ENCODE data around the gene SLIT3.
A peak's percentile ranks its signal among the peaks of the same experiment; 100 is the strongest.

The SLIT3 gene

DNA sequence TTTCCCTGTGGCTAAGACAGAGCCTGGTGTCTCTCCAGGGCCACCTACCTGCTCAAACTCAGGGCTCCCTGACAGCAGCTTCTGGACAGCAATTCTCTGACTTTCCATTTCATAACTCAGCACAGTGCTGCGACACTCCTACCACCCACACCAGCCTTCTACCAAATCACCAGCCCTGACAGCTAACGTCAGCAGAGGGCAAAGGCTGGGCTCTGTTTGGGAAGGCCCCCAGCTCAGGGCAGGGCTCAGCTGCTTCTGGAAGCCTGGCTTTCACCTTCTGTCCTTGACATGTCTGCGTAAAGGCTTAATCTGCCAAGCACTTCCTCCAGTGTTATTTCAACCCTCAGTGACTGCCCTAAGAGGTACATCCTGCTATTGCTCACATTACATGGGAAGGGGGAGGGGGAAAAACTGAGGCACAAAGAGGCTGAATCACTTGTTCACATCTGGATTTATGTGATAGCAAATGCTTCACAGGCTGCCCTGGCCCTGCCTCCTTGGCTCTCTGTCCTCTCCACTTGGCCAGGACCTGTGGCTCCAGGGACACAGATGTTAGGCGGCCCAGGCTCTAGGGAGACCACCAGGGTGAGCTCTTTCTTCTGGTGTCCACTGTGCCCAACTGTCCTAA, 619.3 kb downstream of the SLIT3 start:
- DNase-seq: no peak

DNA sequence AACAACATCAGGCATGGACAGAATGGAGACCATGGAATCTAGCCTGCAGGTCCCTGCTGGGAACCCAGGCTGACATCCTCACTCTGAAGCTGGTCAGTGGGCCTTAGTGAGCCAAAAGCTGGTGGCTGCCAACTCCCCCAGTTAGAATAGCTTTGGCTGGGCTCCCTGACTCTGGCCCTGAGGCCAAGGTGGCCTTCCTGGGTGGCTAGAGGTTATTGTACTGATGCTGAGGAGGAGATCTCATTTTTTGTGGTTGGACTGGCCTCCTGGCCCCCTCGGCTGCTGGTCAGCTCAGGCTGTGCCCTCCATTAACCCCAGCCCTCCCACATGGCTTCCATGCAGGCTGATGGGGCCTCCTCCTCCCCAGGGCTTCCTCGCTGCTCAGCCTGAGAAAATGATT, 620.5 kb downstream of the SLIT3 start:
- no peak for DNase-seq

DNA sequence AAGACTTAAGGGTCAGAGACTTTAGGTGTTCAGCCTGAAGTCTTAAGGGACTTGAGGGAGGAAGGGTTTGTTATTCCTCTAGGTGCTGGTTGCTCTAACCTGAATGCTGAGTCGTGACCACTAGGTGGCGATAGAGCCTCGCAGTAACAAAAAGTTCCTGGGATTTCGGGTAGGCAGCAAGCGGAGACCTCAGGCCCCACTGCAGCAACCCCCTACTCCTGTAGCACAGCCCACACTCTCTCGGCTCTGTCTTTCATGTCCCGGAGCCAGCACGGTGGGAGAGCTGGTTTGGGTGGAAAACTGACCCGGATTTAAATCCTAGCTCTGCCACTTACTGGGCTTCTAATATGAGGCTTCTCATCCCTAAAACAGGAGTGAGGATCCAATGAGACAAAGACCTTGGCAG, 621.4 kb downstream of the SLIT3 start:
- peak; percentile 49 for DNase-seq

DNA sequence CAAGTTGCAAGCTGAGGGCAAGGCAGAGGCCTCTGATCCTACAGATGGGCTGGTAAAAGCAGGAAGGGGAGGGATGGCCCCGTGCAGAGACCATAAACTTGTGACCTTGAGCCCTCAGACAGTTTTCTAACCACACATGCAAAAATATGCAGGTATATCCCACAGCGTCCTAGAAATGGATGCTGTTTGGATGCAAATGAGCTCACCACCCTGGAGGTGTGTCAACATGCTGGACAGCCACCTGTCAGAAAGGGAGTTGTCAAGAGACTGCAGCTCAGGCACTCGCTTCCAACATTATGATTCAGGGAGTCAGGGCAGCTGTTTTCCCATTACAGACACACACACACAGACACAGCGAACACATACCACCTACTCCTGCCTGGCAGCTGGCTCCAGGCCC, 624.4 kb downstream of the SLIT3 start:
- no peak for DNase-seq

DNA sequence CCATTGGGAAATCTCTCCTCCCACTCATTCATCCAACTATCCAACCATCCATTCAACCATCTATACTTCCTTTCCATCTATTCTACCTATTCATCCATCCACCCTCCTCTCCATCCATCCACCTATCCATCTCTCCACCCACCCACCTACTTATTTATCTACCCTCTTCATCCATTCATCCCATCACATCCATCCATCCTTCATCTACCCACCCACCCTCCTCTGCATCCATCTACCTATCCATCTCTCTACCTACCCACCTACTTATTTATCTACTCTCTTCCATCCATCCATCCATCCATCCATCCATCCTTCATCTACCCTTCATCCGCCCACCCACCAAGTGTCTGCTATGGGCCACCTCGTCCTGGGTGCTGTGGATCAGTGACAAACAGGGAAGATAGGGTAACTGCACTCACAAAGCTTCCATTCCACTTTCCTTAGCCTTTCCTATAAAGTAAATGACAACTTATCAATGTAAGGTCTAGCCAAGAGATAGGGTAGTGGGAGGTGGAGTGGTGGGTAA, 625.0 kb downstream of the SLIT3 start:
- DNase-seq: no peak

DNA sequence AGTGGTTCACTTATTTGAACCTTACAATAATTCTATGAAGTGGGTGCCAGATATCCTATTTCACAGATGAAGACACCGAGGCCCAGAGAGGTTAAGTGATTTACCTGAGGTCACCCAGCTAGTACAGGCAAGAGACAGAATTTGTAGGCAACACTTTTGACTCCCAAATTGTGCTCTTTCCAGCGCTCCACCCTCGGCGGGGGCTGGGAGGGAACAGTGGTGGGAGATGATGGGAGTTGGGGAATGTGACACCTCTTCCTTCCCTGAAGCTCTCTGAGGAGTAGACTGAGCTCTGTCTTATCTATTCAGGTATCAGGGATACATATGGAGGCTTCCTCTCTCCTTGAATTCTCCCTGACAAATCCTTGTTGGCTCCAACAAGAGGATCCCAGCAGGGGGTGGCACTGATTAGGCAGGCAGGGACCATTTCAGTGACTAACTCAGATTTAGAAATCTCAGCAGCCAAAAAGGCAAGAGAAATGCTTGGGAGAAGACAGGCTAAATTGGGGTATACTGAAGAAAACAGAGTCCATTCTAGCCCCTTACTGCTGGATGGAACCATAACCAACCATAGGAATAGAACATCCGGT, 626.0 kb downstream of the SLIT3 start:
- DNase-seq: no peak

DNA sequence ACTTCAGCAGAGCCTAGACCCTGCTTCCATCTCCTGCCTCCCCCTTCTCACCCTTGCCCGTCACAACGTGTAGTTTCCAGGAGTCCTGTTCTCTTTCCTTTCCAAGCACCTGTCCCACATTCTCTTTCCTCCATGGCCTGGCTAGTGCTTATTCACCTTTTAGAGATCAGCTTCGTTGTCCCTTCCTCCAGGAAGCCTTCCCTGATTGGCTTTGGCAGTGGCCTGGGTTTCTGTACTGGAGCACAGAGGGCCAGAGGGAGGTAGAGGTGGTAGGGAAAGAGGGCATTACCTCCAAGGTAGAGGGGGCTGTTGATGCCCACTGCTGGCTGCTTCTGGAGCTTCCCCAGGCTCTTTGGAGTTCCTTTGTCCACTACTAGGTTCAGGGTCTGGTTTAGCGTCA, 628.1 kb downstream of the SLIT3 start:
- DNase-seq: no peak

DNA sequence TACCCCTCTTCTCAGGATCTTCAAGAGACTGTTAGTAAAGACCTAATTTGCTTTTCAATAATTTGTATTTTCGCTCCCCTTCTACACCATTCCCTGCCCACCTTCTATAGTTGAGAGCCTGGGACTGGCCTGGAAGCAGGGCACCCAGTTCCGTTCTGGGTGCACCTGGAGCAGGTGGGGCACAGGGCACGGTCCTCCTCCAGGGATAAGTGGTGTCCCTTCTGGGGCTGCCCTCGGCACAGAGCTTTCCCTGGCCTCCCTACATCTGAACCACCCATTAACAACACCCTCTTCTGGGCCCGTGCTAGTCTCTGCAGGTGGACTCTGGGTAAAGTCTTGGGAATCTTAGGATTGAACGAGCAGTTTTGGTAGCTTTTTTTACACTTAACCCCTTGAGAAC, 628.9 kb downstream of the SLIT3 start:
- no peak for DNase-seq

DNA sequence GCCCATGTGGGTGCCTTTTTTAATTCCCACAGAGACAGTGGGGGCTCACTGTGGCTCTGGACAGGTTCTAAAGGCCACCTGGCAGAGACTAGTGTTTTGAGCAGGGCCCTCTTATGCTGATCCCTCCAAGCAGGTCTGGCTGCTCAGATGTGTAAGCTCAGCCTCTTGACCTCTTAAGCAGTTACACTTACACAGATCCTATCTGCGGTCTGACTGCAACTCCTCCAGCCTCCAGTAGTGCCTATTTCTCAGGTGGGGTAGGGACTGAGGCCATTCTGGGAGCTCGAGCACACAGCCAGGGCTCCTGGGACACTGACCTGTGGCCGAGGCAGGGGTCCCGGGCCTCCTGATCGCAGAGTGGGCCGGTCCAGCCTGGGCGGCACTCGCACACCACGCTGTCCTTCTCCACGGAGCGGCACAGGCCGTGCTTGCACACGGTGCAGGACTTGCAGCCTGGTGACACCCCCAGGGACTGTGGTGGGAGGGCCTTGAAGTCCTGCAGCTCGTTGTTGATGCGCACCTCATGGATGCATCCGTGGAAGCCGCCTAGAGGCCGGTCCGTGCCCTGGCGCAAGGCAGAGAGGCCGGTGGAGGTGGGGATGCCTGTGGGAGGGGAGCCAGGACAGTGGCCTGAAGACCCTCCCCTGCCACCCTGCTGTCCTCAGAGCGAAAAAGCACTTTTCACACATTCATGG, 629.9 kb downstream of the SLIT3 start:
- DNase-seq: no peak

DNA sequence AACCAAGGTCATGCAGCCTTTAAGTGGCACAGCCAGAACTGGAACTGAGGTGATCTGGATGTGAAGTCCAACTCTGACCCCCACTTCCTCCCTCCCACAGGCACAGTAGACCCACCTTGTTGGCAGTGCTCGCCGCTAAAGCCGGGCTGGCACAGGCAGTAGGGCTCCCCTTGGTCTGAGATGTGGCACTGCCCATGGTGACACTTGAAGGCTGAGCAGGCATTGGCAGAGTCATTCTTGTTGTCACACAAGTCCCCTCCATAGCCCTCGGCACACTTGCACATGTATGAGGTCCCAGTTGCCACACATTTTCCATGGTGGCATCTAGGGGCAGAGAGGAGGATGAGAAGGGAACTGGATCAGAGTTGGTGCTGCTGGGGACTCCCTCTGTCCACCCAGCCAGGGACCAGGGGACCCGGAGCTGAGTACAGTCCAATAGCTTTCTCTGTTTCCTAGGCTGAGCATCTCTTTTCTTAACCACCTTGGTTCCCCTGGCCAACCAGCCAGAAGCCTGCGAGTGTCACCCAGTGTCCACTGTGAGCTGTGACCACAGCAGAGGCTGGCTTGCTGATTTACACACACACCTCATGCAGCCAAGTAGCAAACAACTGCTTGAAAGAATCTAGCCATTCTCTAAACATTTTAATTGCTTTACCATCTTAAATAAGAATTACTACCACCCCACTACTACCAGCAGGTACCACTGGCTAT, 631.1 kb downstream of the SLIT3 start:
- no peak for DNase-seq

DNA sequence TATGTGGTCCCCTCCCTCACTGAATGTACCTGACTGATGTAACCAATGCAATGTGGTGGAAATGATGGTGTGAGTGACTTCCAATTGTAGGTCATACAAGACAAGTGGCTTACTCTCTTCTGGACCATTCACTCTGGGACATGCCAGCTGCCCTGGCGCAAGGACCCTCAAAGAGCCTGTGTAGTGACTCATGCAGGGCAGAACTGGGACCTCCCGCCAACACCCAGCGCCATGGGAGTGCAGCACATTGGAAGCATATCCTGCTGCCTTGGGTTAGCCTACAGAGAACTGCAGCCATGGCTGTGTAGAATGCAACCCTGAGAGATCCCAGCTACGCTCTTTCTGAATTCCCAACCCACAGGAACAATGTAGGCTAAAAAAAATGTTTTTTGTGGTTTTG, 631.8 kb downstream of the SLIT3 start:
- DNase-seq: no peak

DNA sequence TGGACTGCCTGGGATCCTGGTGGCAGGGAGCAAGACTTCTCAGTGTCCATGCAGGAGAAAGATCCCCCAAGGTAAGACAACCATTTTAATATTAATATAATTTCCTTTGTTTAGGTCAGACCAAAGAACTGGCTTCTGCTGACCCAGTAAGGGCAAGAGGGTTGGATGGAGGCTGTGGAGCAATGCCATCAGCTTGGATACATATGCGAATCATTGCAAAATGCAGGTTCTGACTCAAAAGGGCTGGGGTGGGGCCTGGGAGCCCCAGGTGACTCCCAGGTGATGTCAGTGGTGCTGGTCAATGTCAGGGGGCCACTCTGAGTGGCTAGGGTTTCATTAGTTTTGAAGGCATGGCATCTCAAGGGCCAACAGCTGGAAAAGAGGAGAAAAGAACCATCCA, 632.9 kb downstream of the SLIT3 start:
- DNase-seq: no peak

DNA sequence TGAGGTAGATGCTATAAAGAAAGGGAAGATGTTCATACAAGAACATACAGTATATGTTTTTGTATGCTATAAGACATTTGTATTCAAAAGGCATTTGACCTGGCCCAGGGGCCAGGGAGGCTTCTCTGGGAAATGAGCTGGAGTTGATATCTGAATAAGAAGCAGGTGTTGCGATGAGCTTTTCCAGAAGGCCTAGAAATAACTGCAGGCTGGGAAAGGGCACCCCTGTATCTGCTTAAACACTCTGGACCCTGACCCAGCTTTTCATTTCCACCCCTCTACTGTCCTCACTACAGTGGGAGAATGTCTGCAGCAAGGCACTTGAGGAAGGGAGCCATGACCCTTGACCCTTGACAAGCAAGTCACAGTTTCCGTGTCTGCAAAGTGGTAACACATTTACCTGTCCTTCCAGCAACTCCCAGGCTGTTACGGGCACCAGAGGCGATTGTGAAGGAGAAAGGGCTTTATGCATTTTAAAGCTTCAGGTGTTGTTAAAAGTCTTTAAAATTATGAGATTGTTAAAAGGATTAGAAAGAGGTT, 633.6 kb downstream of the SLIT3 start:
- no peak for DNase-seq

DNA sequence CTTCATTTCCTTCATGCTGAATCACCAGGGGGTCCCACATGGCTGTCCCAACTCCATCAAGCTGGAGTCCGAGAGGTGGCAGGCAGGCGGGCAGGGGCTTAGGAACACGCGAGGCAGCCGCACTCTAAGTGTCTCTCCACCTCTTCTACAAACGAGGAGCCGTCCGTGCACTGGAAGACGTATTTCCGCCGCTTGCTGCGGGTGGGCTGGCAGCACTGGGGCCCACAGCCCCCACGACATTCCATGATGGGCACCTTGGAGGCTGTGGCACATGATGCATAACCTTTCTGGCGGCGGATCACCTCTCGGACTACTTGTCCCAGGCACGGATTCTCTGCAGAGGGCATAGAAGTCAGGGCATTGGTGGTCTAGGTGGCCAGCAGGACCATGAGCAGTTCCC, 634.6 kb downstream of the SLIT3 start:
- DNase-seq: no peak

DNA sequence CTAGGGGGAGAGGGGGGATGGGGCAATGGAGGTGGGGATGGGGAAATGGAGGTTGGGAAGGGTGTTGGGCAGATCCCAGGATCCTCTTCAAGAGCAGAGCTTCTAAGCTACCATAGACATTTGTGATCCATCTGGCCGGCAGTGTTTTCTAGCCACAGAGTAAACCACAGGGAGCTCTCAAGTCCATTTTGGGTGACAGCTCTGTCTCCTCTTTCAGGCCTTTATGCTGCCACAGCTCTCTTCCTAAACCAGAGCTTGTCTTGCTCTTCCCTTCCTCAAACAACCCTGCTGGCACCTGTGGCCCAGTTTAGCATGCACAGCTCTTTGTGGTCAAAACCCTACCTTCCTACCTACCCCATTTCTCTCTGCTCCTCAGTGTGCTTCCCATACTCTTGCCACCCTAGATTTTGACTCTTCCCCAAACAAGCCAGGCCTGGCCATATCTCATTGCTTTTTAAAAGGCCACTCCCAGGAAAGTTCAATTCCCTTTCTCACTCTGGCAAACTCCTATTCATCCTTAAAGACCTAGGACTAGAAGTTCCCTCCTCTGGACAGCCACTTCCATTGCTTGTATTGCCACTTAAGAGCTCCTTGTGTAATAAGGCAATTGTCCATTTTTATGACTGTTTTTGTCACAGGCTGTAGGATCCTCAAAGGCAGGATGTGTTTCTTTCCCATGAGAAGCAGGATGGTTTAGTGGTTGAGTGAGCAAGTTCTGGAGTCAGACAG, 637.5 kb downstream of the SLIT3 start:
- no peak for DNase-seq

DNA sequence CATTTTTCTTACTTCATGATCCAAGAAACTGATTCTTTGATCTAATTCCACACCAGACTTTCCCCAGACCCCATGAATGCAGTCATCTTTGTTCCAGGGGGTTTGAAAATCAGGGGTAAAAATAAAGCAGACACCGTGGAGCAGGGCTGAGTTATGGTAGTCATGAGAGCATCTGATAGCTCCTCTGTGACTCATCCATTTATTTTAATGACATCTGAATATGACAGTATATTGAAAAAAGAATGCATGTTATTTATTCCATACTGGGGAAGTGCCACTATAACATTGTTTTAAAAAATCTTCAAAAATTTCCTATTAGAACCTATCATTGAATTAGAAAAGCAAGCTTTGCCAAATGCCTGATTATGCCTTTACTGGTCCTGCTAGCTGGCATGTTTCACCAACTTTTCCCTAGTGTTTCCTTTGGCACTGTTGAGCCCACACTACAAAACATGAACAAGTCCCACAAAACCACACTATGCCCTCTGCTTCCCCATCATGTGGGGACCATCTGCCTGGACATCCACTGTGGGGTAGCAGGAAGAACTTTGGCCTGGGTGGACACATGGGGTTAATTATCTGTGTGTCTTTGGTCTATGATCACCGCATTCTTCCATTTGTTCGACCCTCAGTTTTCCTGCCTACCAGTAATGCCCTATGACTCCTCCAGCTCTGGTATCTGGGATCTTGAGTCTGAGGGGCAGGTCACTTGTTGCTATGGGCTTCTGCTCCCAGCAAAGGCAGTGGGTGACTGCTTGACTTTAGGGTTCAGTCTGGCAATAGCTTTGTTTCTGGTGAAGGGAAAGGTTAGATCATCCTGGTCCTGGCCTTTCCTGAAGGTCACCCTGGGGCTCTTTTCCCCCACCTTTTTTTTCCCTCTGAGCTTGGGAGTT, 639.1 kb downstream of the SLIT3 start:
- no peak for DNase-seq

DNA sequence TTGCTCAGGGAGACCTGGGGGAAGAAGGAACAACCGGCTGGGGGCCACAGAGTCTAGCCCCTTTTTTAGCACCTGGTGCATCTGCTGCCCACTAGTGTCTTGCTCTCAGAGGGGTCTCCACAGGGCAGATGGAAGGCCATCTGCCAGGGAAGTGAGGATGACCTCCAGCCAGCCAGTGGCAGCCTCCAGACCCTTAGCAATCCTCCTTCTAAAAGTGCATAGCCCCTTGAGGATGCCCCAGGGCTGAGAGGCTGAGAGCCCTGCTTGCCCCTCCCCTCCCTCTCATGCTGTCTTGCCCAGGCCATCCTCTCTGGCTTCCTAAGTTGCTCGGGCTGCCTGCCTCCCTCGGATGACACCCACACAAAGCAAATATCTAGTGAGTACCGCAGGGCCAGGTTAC, 640.2 kb downstream of the SLIT3 start:
- DNase-seq: no peak

DNA sequence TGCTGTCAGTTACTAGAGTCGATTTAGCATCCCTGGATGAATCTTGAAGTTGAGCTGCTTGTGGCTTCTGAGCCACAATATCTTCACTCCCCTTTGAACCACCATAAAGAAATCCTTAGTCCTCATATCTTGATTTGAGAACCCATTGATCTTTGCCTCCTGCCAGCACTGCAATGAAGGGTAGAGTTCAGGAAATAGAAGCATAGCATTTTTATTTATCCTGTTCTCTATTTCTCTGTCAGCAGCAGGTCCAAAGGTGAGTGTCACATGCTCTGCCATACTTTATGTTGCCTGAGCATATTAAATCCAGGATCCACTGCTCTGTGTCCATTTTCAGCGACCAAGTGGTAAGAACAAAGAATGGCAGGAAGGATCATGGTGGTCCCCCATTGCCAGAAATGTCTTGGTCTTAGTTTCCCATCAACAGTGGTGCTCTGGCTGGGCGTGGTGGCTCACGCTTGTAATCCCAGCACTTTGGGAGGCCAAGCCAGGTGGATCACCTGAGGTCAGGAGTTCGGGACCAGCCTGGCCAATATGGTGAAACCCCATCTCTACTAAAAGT, 641.6 kb downstream of the SLIT3 start:
- no peak for DNase-seq

DNA sequence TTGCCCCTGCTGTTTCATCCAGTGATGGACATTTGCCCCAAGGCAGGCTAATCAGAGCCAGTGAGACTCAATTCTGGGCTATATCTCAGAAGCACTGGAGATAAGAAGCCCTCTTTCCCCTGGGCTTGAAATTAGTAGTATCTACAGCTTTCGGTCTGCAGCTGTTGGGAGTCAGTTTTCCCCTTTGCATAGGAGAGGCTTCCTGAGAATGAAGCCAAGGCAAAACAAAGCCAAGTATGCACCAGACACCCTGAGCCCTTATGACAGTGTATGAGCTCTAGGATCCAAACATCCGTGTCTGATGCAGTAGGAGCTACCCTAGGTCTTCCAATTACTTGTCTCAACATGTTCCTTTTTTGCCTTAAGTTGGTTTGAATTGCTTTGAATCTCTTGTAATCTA, 642.5 kb downstream of the SLIT3 start:
- DNase-seq: no peak

DNA sequence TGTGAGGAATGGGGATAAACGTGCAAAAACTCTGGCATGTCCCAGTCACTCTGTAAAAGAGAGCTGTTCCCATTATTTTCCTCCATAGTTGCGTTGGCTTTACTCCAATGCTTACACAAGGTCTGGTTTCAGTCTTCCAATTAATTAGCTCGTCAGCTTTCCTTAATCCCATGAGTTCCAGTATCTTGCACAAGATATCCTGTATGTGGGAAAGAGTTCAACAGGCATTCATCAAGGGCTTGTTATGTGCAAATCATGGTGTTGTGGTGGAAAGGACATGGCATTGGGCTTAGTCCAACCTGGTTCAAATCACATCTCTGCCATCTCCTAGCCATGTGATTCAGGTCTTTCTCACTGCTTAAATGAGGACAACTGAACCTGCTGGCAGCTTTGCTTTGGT, 644.3 kb downstream of the SLIT3 start:
- no peak for DNase-seq

DNA sequence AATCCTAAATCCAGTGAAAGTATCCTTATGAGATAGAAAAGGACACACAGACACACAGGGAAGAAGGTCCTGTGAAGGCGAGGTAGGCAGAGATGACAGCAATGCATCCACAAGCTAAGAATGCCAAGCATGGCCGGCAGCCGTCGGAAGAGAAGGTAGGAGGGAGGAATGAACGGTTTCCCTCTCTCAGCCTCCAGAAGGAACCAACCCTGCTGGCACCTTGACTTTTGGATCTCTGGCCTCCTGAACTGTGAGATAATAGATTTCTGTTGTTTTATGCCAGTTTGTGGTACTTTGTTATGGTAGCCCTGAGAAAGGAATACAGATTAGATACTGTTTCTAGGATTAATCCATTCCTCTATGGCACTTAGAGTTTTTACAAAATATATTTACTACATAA, 645.6 kb downstream of the SLIT3 start:
- no peak for DNase-seq

Data from activated T-cell treated with anti-CD3 and anti-CD28 coated beads for 4 hours (primary cell).